ENCODE data around the gene ZNF208.
"Not testable (repeated sequence)": the region's sequence is repeated elsewhere in the genome, so short reads cannot be mapped to it uniquely, and the experiment has no call there.

Gene ZNF208

GRCh38 chr19:21884786-21885185 lies 126.0 kb downstream of the ZNF208 start:
- not testable (repeated sequence) for DNase-seq (ENCODE audit: low spot score)

GRCh38 chr19:21883516-21883915 lies 127.2 kb downstream of the ZNF208 start:
- no peak for DNase-seq (ENCODE audit: low spot score)
